ENCODE results near the gene CCNY.

Gene CCNY

GRCh38 chr10:35452847-35453246 is 116.5 kb downstream of the CCNY start:
- no peak for DNase-seq (ENCODE audit: low spot score)

GRCh38 chr10:35453855-35454532 is 117.7 kb downstream of the CCNY start:
- peak; percentile 11 for DNase-seq (ENCODE audit: low spot score)

GRCh38 chr10:35456153-35456720 is 119.9 kb downstream of the CCNY start:
- DNase-seq (ENCODE audit: low spot score): no peak

- no peak for DNase-seq (ENCODE audit: low spot score)
These were observed 120.5 kb downstream of the CCNY start for GRCh38 chr10:35456784-35457183.

GRCh38 chr10:35458500-35459448 is 122.5 kb downstream of the CCNY start:
- no peak for DNase-seq (ENCODE audit: low spot score)

GRCh38 chr10:35459449-35459847 is 123.1 kb downstream of the CCNY start:
- no peak for DNase-seq (ENCODE audit: low spot score)

- no peak for DNase-seq (ENCODE audit: low spot score)
These were observed 124.6 kb downstream of the CCNY start for GRCh38 chr10:35460852-35461460.

- no peak for DNase-seq (ENCODE audit: low spot score)
These were observed 126.2 kb downstream of the CCNY start for GRCh38 chr10:35462491-35462934.

GRCh38 chr10:35463105-35463867 is 127.0 kb downstream of the CCNY start:
- no peak for DNase-seq (ENCODE audit: low spot score)

GRCh38 chr10:35463878-35464277 is 127.6 kb downstream of the CCNY start:
- DNase-seq (ENCODE audit: low spot score): no peak

GRCh38 chr10:35464825-35465456 is 128.6 kb downstream of the CCNY start:
- no peak for DNase-seq (ENCODE audit: low spot score)

GRCh38 chr10:35465673-35466072 is 129.4 kb downstream of the CCNY start:
- DNase-seq (ENCODE audit: low spot score): no peak

GRCh38 chr10:35466170-35466569 is 129.9 kb downstream of the CCNY start:
- DNase-seq (ENCODE audit: low spot score): no peak

GRCh38 chr10:35466661-35467060 is 130.4 kb downstream of the CCNY start:
- no peak for DNase-seq (ENCODE audit: low spot score)

- no peak for DNase-seq (ENCODE audit: low spot score)
These were observed 130.9 kb downstream of the CCNY start for GRCh38 chr10:35467186-35467585.

- no peak for DNase-seq (ENCODE audit: low spot score)
These were observed 134.1 kb downstream of the CCNY start for GRCh38 chr10:35470248-35470924.

- no peak for DNase-seq (ENCODE audit: low spot score)
These were observed 134.6 kb downstream of the CCNY start for GRCh38 chr10:35470925-35471315.

GRCh38 chr10:35471435-35471834 is 135.1 kb downstream of the CCNY start:
- no peak for DNase-seq (ENCODE audit: low spot score)

- DNase-seq (ENCODE audit: low spot score): no peak
These were observed 143.8 kb downstream of the CCNY start for GRCh38 chr10:35480142-35480541.

GRCh38 chr10:35481413-35481812 is 145.1 kb downstream of the CCNY start:
- no peak for DNase-seq (ENCODE audit: low spot score)
